SK-N-SH (cell line): Measurements from ENCODE around the gene TMPRSS5. TPM values are rescaled to one million over a fixed set of nuclear protein-coding genes. Genes with fewer than 3 reads are reported as not detected.

Experiments
- CTCF ChIA-PET: fragments of 300-600, 350-600 bp; formaldehyde crosslinking; extraction: SDS; loops from one replicate; lab custom pipeline; 2021; lab: Yijun Ruan, JAX
- POLR2A ChIA-PET: fragments of 350-600 bp; sonication (Branson Sonifier 250); formaldehyde crosslinking; extraction: SDS; loops from one replicate; lab custom pipeline; 2020; ENCODE audit warnings: antibody characterized with exemption, inconsistent platforms; lab: Yijun Ruan, JAX
- DNase-seq: peaks from one replicate; pipeline ENCODE4 v3.0.0; 2012
- H2AFZ ChIP-seq: fragments of 200-600 bp; sonication (generic); 2 replicates; pipeline ENCODE4 v1.8.1; 2016; ENCODE audit warnings: antibody characterized with exemption, mild to moderate bottlenecking, low read depth
- H3F3A ChIP-seq: fragments of 200-600 bp; sonication (generic); replicated peaks from 2 replicates; pipeline ENCODE3; 2016; ENCODE audit warnings: antibody characterized with exemption, mild to moderate bottlenecking; ENCODE audit not compliant: insufficient read depth
- H3K27ac ChIP-seq, 2 experiments: fragments of 200-500 bp in 1 of 2; fragments of 200-600 bp in 1 of 2; sonication (Bioruptor generic) in 1 of 2; sonication (generic), shearing (Covaris generic) in 1 of 2; 2 replicates each; pipeline versions ENCODE4 v1.5.1 to v1.6.1; 2014 to 2016; ENCODE audit warnings: low read depth in 2 of 2, inconsistent platforms in 1 of 2, low read length in 1 of 2, mild to moderate bottlenecking in 1 of 2, mixed read lengths in 1 of 2
- H3K27me3 ChIP-seq: fragments of 200-600 bp; sonication (generic), shearing (Covaris generic); 2 replicates; pipeline ENCODE4 v1.6.1; 2016; ENCODE audit warnings: mixed run types; ENCODE audit not compliant: insufficient read depth
- H3K36me3 ChIP-seq, 2 experiments: fragments of 200-500 bp in 1 of 2; fragments of 200-600 bp in 1 of 2; sonication (Bioruptor generic) in 1 of 2; sonication (generic) in 1 of 2; replicated peaks in 1 of 2; 2 replicates each; pipeline versions ENCODE3 to v1.5.1; 2014 to 2016; ENCODE audit warnings: low read length in 1 of 2, mild to moderate bottlenecking in 1 of 2; ENCODE audit not compliant: insufficient read depth in 2 of 2, control insufficient read depth in 1 of 2
- H3K4me1 ChIP-seq, 2 experiments: fragments of 200-500 bp in 1 of 2; fragments of 200-600 bp in 1 of 2; sonication (Bioruptor generic) in 1 of 2; sonication (generic), shearing (Covaris generic) in 1 of 2; 2 replicates each; pipeline versions ENCODE4 v1.5.1 to v1.6.1; 2014 to 2016; ENCODE audit warnings: low read depth in 1 of 2, low read length in 1 of 2, mixed run types in 1 of 2; ENCODE audit not compliant: insufficient read depth in 2 of 2, control insufficient read depth in 1 of 2
- H3K4me2 ChIP-seq: fragments of 200-600 bp; sonication (generic), shearing (Covaris generic); 2 replicates; pipeline ENCODE4 v1.6.1; 2017; ENCODE audit warnings: mixed run types
- H3K4me3 ChIP-seq, 2 experiments: fragments of 200-500 bp in 1 of 2; fragments of 200-600 bp in 1 of 2; sonication (Bioruptor generic) in 1 of 2; sonication (generic), shearing (Covaris generic) in 1 of 2; 2 replicates each; pipeline versions ENCODE4 v1.5.1 to v1.8.1; 2014 to 2016; ENCODE audit warnings: low read depth in 2 of 2, inconsistent platforms in 1 of 2, low read length in 1 of 2, mild to moderate bottlenecking in 1 of 2, mixed read lengths in 1 of 2, moderate library complexity in 1 of 2
- H3K79me2 ChIP-seq: fragments of 200-600 bp; sonication (generic); 2 replicates; pipeline ENCODE4 v1.8.1; 2017; ENCODE audit warnings: mild to moderate bottlenecking; ENCODE audit not compliant: insufficient read depth
- H3K9ac ChIP-seq: fragments of 200-600 bp; sonication (generic); 2 replicates; pipeline ENCODE4 v1.6.1; 2017; ENCODE audit warnings: mixed run types
- H3K9me2 ChIP-seq: fragments of 200-600 bp; sonication (generic); 2 replicates; pipeline ENCODE4 v1.6.1; 2017; ENCODE audit warnings: mixed run types
- H3K9me3 ChIP-seq: fragments of 200-600 bp; sonication (generic); 2 replicates; pipeline ENCODE4 v1.6.1; 2017; ENCODE audit warnings: mixed run types, mild to moderate bottlenecking, moderate library complexity
- H4K20me1 ChIP-seq: fragments of 200-600 bp; sonication (generic); 2 replicates; pipeline ENCODE4 v1.6.1; 2017; ENCODE audit warnings: mild to moderate bottlenecking, mixed run types; ENCODE audit not compliant: insufficient read depth
- ELF1 ChIP-seq: IDR thresholded peaks from 2 replicates; pipeline ENCODE4 v1.4.0; 2012
- EZH2phosphoT487 ChIP-seq: fragments of 200-600 bp; sonication (generic); IDR thresholded peaks from 2 replicates; pipeline ENCODE4 v1.6.1; 2017; ENCODE audit warnings: low read depth, mixed run types, mild to moderate bottlenecking, antibody characterized with exemption, moderate library complexity, borderline replicate concordance
- FOSL2 ChIP-seq: IDR thresholded peaks from 2 replicates; pipeline ENCODE4 v1.4.0; 2012; ENCODE audit warnings: low read depth, mild to moderate bottlenecking, moderate library complexity, borderline replicate concordance
- IRF3 ChIP-seq: fragments of 150-350 bp; IDR thresholded peaks from 2 replicates; pipeline ENCODE4 v1.6.1; 2016; ENCODE audit warnings: mild to moderate bottlenecking, low read depth, low read length
- JUND ChIP-seq: IDR thresholded peaks from 2 replicates; pipeline ENCODE4 v1.4.0; 2012
- NRF1 ChIP-seq: IDR thresholded peaks from 2 replicates; pipeline ENCODE4 v1.6.1; 2012; ENCODE audit warnings: low read depth, mild to moderate bottlenecking, low read length
- POLR2AphosphoS5 ChIP-seq: IDR thresholded peaks from 2 replicates; pipeline ENCODE4 v1.6.1; 2012; ENCODE audit warnings: low read depth, low read length
- TCF12 ChIP-seq: IDR thresholded peaks from 2 replicates; pipeline ENCODE4 v1.4.0; 2012
- TEAD4 ChIP-seq: IDR thresholded peaks from 2 replicates; pipeline ENCODE4 v1.4.0; 2012; ENCODE audit warnings: mild to moderate bottlenecking, borderline replicate concordance; ENCODE audit not compliant: insufficient read depth
- ZBTB33 ChIP-seq: IDR thresholded peaks from 2 replicates; pipeline ENCODE4 v1.4.0; 2012; ENCODE audit warnings: low read depth, borderline replicate concordance
- WGBS: methylation state at CpG from one replicate; pipeline ENCODE4 v1.1.6; 2017; ENCODE audit warnings: low lambda C conversion rate; 5-methylcytosine and 5-hydroxymethylcytosine counted together
- polyA plus RNA-seq, 3 experiments: library from polyadenylated mRNA; depleted of rRNA; stranded (reverse); fragments of >200 nt; gene quantifications; 2 replicates each; pipeline ENCODE4 v1.2.3, GENCODE V29; 2012

Gene TMPRSS5
- polyA plus RNA-seq, 1 of the 3 experiments (the other 2 are of a cell fraction) = 0.28 TPM

GRCh38 chr11:113643701-113644100, 62.4 kb downstream of the TMPRSS5 start:
- no peak overlapping the region for H3K4me2 ChIP-seq
- POLR2A ChIA-PET = no interaction called here
- H3K36me3 ChIP-seq = no peaks in the 10 kb centered on the region
- H3F3A ChIP-seq = no peaks in the 10 kb centered on the region
- no peaks in the 10 kb centered on the region for H3K9me2 ChIP-seq
- no peaks in the 10 kb centered on the region for H3K27me3 ChIP-seq
- CTCF ChIA-PET = no interaction called here
- H3K79me2 ChIP-seq = no peaks in the 10 kb centered on the region
- no peak overlapping the region for H3K9ac ChIP-seq
- DNase-seq = no peak
- WGBS = 52% methylated on average over 5 of the region's 5 CpGs
- H3K4me3 ChIP-seq = no peak overlapping the region
- H3K27ac ChIP-seq = peak overlapping the region in 1 of 2 experiments; percentile 90; a peak in 2 of 4 replicates
- TF ChIP-seq EZH2phosphoT487 (no peak), TEAD4 (no peak), ELF1 (no peak)
- H3K4me1 ChIP-seq = peaks cover 0 to 26% of the 10 kb centered on the region in 2 experiments; a peak in 2 of 4 replicates
- no peaks in the 10 kb centered on the region for H4K20me1 ChIP-seq
- no peaks in the 10 kb centered on the region for H3K9me3 ChIP-seq
- no peak overlapping the region for H2AFZ ChIP-seq

GRCh38 chr11:113643006-113643585, 63.0 kb downstream of the TMPRSS5 start:
- Histone ChIP-seq H2AFZ (no peak overlapping the region), H3K36me3 (no peaks in the 10 kb centered on the region), H3K4me3 (no peak overlapping the region), H3K9me2 (no peaks in the 10 kb centered on the region), H3K79me2 (no peaks in the 10 kb centered on the region), H3K9me3 (no peaks in the 10 kb centered on the region), H4K20me1 (no peaks in the 10 kb centered on the region), H3K27me3 (no peaks in the 10 kb centered on the region), H3K4me1 (peaks cover 0 to 29% of the 10 kb centered on the region in 2 experiments; a peak in 2 of 4 replicates)
- CTCF ChIA-PET = no interaction called here
- DNase-seq = no peak
- no peak for TF ChIP-seq JUND
- TF ChIP-seq IRF3 = no peak
- no peak for TF ChIP-seq FOSL2
- no peak for TF ChIP-seq POLR2AphosphoS5
- no peak for TF ChIP-seq TCF12
- no peak for TF ChIP-seq NRF1
- TF ChIP-seq ZBTB33 = no peak
- TF ChIP-seq, all 33 proteins: peak for 0
- Histone ChIP-seq H3K9ac (no peak overlapping the region), H3F3A (no peaks in the 10 kb centered on the region), H3K4me2 (no peak overlapping the region), H3K27ac (peak overlapping the region in 1 of 2 experiments; percentile 90; a peak in 1 of 4 replicates)
- POLR2A ChIA-PET = no interaction called here
- WGBS = 58% methylated on average over 7 of the region's 7 CpGs
